Measurements from ENCODE around the gene POLG2. TPM values are rescaled to one million over a fixed set of nuclear protein-coding genes. Genes with fewer than 3 reads are reported as not detected.

Gene POLG2
- total and polyA plus RNA-seq, 2 donors (not counting 3 experiments of a cell fraction or from before 2014, with no cell fraction given), result 6.5 to 18.6 TPM

DNA sequence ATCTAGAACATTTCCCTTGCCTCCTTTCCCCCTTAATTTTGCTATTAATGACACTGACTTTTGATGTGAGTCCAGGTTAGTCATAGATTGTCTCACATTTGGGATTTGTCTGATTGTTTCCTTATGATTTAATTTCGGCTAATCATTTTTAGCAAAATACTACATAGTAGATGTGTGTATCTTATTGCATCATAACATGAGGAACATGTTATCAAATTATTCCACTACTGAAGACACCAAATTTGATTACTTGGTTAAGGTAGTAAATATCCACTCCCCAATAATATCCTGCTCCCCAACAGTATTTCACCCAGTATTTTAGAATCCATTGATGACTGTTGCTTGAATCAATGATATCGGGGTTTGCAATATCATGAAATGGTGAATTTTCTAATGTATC, 2.7 kb downstream of the POLG2 start:
- Histone ChIP-seq H3K9me3 (replicated peaks; ENCODE audit: control insufficient read depth, insufficient read depth, low read length) (no peaks in the 10 kb centered on the region), H3K27me3 (ENCODE audit: control insufficient read depth in 2 of 2, insufficient read depth in 2 of 2, low read length in 2 of 2) (no peaks in the 10 kb centered on the region), H3K79me2 (ENCODE audit: control insufficient read depth, insufficient read depth, low read length) (peaks cover 22% of the 10 kb centered on the region), H2AFZ (ENCODE audit: low read depth, low read length) (no peak overlapping the region), H3K4me3 (replicated peaks in 1 of 3; ENCODE audit: insufficient read depth in 1 of 3, low read depth in 1 of 3, low read length in 3 of 3) (no peak overlapping the region), H3K4me2 (ENCODE audit: insufficient read depth, low read length) (no peak overlapping the region), H3K36me3 (ENCODE audit: control insufficient read depth in 2 of 2, extremely low read depth in 1 of 2, insufficient read depth in 2 of 2, low read length in 2 of 2) (peaks cover 10 to 29% of the 10 kb centered on the region in 2 experiments), H3K27ac (ENCODE audit: insufficient read depth, low read depth, low read length) (no peak overlapping the region), H4K20me1 (replicated peaks; ENCODE audit: control insufficient read depth, extremely low read depth, insufficient read depth, low read length) (no peaks in the 10 kb centered on the region), H3K4me1 (ENCODE audit: control insufficient read depth, extremely low read depth, insufficient read depth, low read length) (peaks cover 34% of the 10 kb centered on the region), H3K9ac (replicated peaks; ENCODE audit: extremely low read depth, insufficient read depth, low read length) (no peak overlapping the region), H3K9me1 (replicated peaks; ENCODE audit: control insufficient read depth, extremely low read depth, insufficient read depth, low read length) (no peaks in the 10 kb centered on the region)
- FAIRE-seq (no peak), DNase-seq (ENCODE audit: low read depth, low spot score) (no peak)
- TF ChIP-seq JUN (IDR thresholded peaks at IDR 0.05; ENCODE audit: borderline replicate concordance, insufficient read depth, insufficient read length, low read depth) (no peak), FOS (IDR thresholded peaks at IDR 0.05; ENCODE audit: borderline replicate concordance, insufficient read depth, low read length) (no peak), EZH2 (IDR thresholded peaks at IDR 0.05; ENCODE audit: borderline replicate concordance, low read depth, low read length, severe bottlenecking) (no peak), MYC (IDR thresholded peaks at IDR 0.05; ENCODE audit: low read depth, low read length) (no peak), POLR2AphosphoS5 (IDR thresholded peaks at IDR 0.05; ENCODE audit: insufficient read depth, low read depth, low read length) (no peak), POLR2A (IDR thresholded peaks at IDR 0.05; ENCODE audit: low read depth, low read length) (no peak), GATA2 (IDR thresholded peaks at IDR 0.05; ENCODE audit: insufficient read depth, insufficient read length, low read depth, low read length) (no peak)
- TF ChIP-seq, protein P1, sequence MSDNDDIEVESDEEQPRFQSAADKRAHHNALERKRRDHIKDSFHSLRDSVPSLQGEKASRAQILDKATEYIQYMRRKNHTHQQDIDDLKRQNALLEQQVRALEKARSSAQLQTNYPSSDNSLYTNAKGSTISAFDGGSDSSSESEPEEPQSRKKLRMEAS (IDR thresholded peaks at IDR 0.05; ENCODE audit: insufficient read depth, insufficient read length), result no peak
- TF ChIP-seq, protein P2, sequence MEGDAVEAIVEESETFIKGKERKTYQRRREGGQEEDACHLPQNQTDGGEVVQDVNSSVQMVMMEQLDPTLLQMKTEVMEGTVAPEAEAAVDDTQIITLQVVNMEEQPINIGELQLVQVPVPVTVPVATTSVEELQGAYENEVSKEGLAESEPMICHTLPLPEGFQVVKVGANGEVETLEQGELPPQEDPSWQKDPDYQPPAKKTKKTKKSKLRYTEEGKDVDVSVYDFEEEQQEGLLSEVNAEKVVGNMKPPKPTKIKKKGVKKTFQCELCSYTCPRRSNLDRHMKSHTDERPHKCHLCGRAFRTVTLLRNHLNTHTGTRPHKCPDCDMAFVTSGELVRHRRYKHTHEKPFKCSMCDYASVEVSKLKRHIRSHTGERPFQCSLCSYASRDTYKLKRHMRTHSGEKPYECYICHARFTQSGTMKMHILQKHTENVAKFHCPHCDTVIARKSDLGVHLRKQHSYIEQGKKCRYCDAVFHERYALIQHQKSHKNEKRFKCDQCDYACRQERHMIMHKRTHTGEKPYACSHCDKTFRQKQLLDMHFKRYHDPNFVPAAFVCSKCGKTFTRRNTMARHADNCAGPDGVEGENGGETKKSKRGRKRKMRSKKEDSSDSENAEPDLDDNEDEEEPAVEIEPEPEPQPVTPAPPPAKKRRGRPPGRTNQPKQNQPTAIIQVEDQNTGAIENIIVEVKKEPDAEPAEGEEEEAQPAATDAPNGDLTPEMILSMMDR (IDR thresholded peaks at IDR 0.05; ENCODE audit: extremely low read depth in 1 of 2, insufficient read depth in 1 of 2, low read depth in 1 of 2, low read length in 2 of 2), result no peak
- ChIA-PET POLR2A (no interaction called here), CTCF (interaction anchor here (6.5 kb wide), 1 partner anchor 73 kb away, joined by 345 read pairs; no protein-coding TSS in a partner anchor)
- dilution Hi-C loops (cut with MboI; ENCODE audit: extremely low pct_ligation_motif_present, low sequenced_read_pairs), result no loop called here
- BruUV-seq (replicated peaks), result no TSS peak
- intact Hi-C loops (cut with micrococcal nuclease), result no loop called here

Data from endothelial cell of umbilical vein (primary cell).